MM.1S (cell line): Measurements from ENCODE around the gene DNAH10.

Experiments
- DNase-seq: peaks from one replicate; pipeline ENCODE4 v3.0.0-alpha.2; 2015
- H2AFZ ChIP-seq: fragments of 300-600 bp; sonication (generic); 2 replicates; pipeline ENCODE4 v1.6.0; 2016; ENCODE audit warnings: antibody characterized with exemption, low read length
- H3F3A ChIP-seq: fragments of 300-600 bp; sonication (generic); 2 replicates; pipeline ENCODE4 v1.6.1; 2016; ENCODE audit warnings: mild to moderate bottlenecking, antibody characterized with exemption, low read length, moderate library complexity, mixed read lengths; ENCODE audit not compliant: insufficient read depth
- H3K27ac ChIP-seq: fragments of 300-600 bp; sonication (generic); 2 replicates; pipeline ENCODE4 v1.5.1; 2016; ENCODE audit warnings: mild to moderate bottlenecking, low read length
- H3K27me3 ChIP-seq: fragments of 300-600 bp; sonication (generic); replicated peaks from 2 replicates; pipeline ENCODE4 v1.6.0; 2016; ENCODE audit warnings: low read length; ENCODE audit not compliant: insufficient read depth
- H3K36me3 ChIP-seq: fragments of 300-600 bp; sonication (generic); replicated peaks from 2 replicates; pipeline ENCODE4 v1.6.1; 2016; ENCODE audit warnings: mild to moderate bottlenecking, low read length, mixed read lengths; ENCODE audit not compliant: insufficient read depth
- H3K4me1 ChIP-seq: fragments of 300-600 bp; sonication (generic); 2 replicates; pipeline ENCODE4 v1.6.1; 2016; ENCODE audit warnings: low read length, mixed read lengths
- H3K4me2 ChIP-seq: fragments of 300-600 bp; sonication (generic); 2 replicates; pipeline ENCODE4 v1.6.0; 2016; ENCODE audit warnings: low read depth, low read length
- H3K4me3 ChIP-seq: fragments of 300-600 bp; sonication (generic); 2 replicates; pipeline ENCODE4 v1.5.1; 2016; ENCODE audit warnings: low read length, mixed read lengths
- H3K79me2 ChIP-seq: fragments of 300-600 bp; sonication (generic); 2 replicates; pipeline ENCODE4 v1.6.1; 2016; ENCODE audit warnings: mixed run types, low read length, mixed read lengths
- H3K9ac ChIP-seq: fragments of 300-600 bp; sonication (generic); 2 replicates; pipeline ENCODE4 v1.6.1; 2016; ENCODE audit warnings: low read length, mixed read lengths
- H3K9me2 ChIP-seq: fragments of 300-600 bp; sonication (generic); replicated peaks from 2 replicates; pipeline ENCODE4 v1.6.1; 2016; ENCODE audit warnings: mild to moderate bottlenecking, low read length, mixed read lengths; ENCODE audit not compliant: insufficient read depth
- H3K9me3 ChIP-seq: fragments of 300-600 bp; sonication (generic); replicated peaks from 2 replicates; pipeline ENCODE4 v1.6.1; 2016; ENCODE audit warnings: mild to moderate bottlenecking, low read length, mixed read lengths; ENCODE audit not compliant: insufficient read depth
- H4K20me1 ChIP-seq: fragments of 300-600 bp; sonication (generic); 2 replicates; pipeline ENCODE4 v1.6.1; 2016; ENCODE audit warnings: mild to moderate bottlenecking, low read length, moderate library complexity, mixed read lengths; ENCODE audit not compliant: insufficient read depth
- CTCF ChIP-seq: fragments of 300-600 bp; sonication (generic); IDR thresholded peaks from 2 replicates; pipeline ENCODE4 v1.5.1; 2016; ENCODE audit warnings: antibody characterized with exemption, low read length, mixed read lengths
- EZH2 ChIP-seq: fragments of 300-600 bp; sonication (generic); optimal IDR thresholded peaks from 2 replicates; pipeline ENCODE3; 2017; ENCODE audit warnings: low read depth, mild to moderate bottlenecking, antibody characterized with exemption, low read length, mixed read lengths
- EZH2phosphoT487 ChIP-seq: fragments of 300-600 bp; sonication (generic); IDR thresholded peaks from 2 replicates; pipeline ENCODE4 v1.6.1; 2018; ENCODE audit warnings: antibody characterized with exemption, low read length

The DNAH10 gene

DNA sequence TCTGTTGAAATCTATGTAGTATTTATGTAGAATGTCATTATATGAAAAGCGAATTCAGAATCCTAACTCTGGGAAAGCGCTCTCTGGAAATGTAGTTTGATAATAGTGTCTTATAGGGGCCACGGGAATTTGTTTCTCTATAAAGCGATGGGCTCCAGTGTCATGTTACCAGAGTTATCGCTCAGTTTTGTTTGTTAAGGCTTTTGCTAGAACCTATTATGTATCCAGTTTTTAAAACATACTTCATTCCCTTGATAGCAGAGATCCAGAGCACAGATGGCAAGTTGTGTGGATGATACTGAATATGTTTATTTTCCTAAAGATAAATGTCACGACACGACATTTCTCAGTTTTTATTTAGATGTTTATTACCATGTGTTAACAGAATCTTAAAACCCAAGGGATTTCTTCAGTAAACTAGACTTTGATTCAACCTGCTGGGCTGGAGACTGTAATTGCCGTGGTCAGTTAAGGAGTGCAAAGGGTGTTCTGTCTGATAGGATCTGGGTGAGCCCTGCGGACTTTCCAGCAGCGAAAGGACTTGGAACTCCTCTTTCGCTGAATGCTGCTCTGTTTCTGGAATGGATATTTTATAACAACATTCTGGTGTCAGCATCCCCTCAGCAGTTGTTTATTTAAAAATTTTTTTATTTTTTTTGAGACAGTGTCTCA, 1.7 kb upstream of the DNAH10 start:
- H3K4me2 ChIP-seq = no peak overlapping the region
- TF ChIP-seq EZH2 (no peak), EZH2phosphoT487 (no peak), CTCF (no peak)
- H3K27me3 ChIP-seq = no peaks in the 10 kb centered on the region
- H3K27ac ChIP-seq = no peak overlapping the region
- no peaks in the 10 kb centered on the region for H3K79me2 ChIP-seq
- H3K9me2 ChIP-seq = no peaks in the 10 kb centered on the region
- H3K4me3 ChIP-seq = no peak overlapping the region
- DNase-seq = no peak
- no peaks in the 10 kb centered on the region for H3K36me3 ChIP-seq
- no peaks in the 10 kb centered on the region for H3F3A ChIP-seq
- H4K20me1 ChIP-seq = no peaks in the 10 kb centered on the region
- H3K9me3 ChIP-seq = no peaks in the 10 kb centered on the region
- no peaks in the 10 kb centered on the region for H3K4me1 ChIP-seq
- no peak overlapping the region for H3K9ac ChIP-seq
- H2AFZ ChIP-seq = no peak overlapping the region

- no peak overlapping the region for H3K4me3 ChIP-seq
- H2AFZ ChIP-seq = no peak overlapping the region
These were observed 583 bp downstream of the DNAH10 start for GRCh38 chr12:123762715-123763052.

DNA sequence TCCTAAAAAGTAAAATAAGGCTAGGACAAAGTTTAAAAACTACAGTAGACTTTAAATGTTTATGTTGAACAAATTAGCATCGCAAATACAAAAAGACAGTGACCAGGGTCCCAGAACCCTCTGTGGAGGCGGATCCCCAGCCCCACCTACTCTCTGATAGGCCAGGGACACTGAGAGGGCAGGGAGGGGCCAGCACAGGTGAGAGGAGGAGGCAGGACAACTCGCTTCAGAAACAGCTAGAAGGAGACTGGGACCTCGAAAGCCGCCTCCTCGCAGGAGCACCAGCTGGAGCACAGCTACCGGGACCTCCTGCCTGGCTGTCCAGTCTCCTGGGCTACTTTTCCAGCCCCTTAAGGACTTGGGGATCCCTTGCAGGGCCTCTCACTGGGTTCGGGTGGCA, 992 bp downstream of the DNAH10 start:
- DNase-seq = no peak

More at GRCh38 chr12:123762715-123763052, 583 bp downstream of the DNAH10 start:
- Histone ChIP-seq H3K79me2 (no peaks in the 10 kb centered on the region), H3K27me3 (no peaks in the 10 kb centered on the region), H3F3A (no peaks in the 10 kb centered on the region), H3K36me3 (no peaks in the 10 kb centered on the region), H3K4me2 (no peak overlapping the region), H4K20me1 (no peaks in the 10 kb centered on the region), H3K4me1 (no peaks in the 10 kb centered on the region), H3K27ac (no peak overlapping the region), H3K9ac (no peak overlapping the region), H3K9me3 (no peaks in the 10 kb centered on the region), H3K9me2 (no peaks in the 10 kb centered on the region)
- DNase-seq = no peak
- TF ChIP-seq EZH2 = no peak
- no peak for TF ChIP-seq CTCF

More for the DNA sequence above, 992 bp downstream of the DNAH10 start:
- Histone ChIP-seq H3K79me2 (no peaks in the 10 kb centered on the region), H3K9ac (no peak overlapping the region), H3K27me3 (no peaks in the 10 kb centered on the region), H3K36me3 (no peaks in the 10 kb centered on the region), H2AFZ (no peak overlapping the region), H3K4me2 (no peak overlapping the region), H3K9me2 (no peaks in the 10 kb centered on the region), H3K27ac (no peak overlapping the region), H3K4me3 (no peak overlapping the region), H3F3A (no peaks in the 10 kb centered on the region), H4K20me1 (no peaks in the 10 kb centered on the region), H3K4me1 (no peaks in the 10 kb centered on the region), H3K9me3 (no peaks in the 10 kb centered on the region)
- no peak for TF ChIP-seq EZH2
- TF ChIP-seq EZH2phosphoT487 = no peak
- TF ChIP-seq CTCF = no peak
